ENCODE measurements around the gene SNUPN. TPM values are rescaled to one million over a fixed set of nuclear protein-coding genes. Genes with fewer than 3 reads are reported as not detected.

SNUPN gene
- total and polyA plus RNA-seq, 10 donors, result 16.8 to 26.3 (median 22.1) TPM

GRCh38 chr15:75598361-75598760 is 27.2 kb downstream of the SNUPN start:
- Histone ChIP-seq H3K27me3 (replicated peaks in 1 of 7) (no peaks in the 10 kb centered on the region), H3K4me1 (peaks cover 0 to 15% (median 2%) of the 10 kb centered on the region in 6 donors), H3K36me3 (peaks cover 5 to 100% (median 57%) of the 10 kb centered on the region in 6 donors), H3K4me3 (no peak overlapping the region), H3K27ac (no peak overlapping the region), H3K9me3 (no peaks in the 10 kb centered on the region)
- TF ChIP-seq CTCF (IDR thresholded peaks at IDR 0.05 in 8 of 11, conservative IDR thresholded peaks at IDR 0.05 in 3 of 11), result no peak
- intact Hi-C loops (cut with DNase I; ENCODE audit: low total_unique reads), result no loop called here
- peak; percentile 42 for DNase-seq
- 88 to 98% (median 97%) methylated on average over 4 of the region's 4 CpGs for WGBS, 5 donors

- no peaks in the 10 kb centered on the region for H3K9me3 ChIP-seq
- intact Hi-C loops (cut with DNase I; ENCODE audit: low total_unique reads), result no loop called here
- no peaks in the 10 kb centered on the region for H3K27me3 ChIP-seq (replicated peaks in 1 of 7)
- no peak overlapping the region for H3K4me3 ChIP-seq
- no peak overlapping the region for H3K27ac ChIP-seq
- 61 to 74% (median 74%) methylated on average over 3 of the region's 3 CpGs for WGBS, 5 donors
- peaks cover 5 to 100% (median 57%) of the 10 kb centered on the region in 6 donors for H3K36me3 ChIP-seq
- no peak for TF ChIP-seq POLR2A (IDR thresholded peaks at IDR 0.05)
- peak in 6 of 11 experiments; percentile 17 to 48 (median 34) for TF ChIP-seq CTCF (IDR thresholded peaks at IDR 0.05 in 8 of 11, conservative IDR thresholded peaks at IDR 0.05 in 3 of 11)
- no peak for TF ChIP-seq POLR2AphosphoS5 (IDR thresholded peaks at IDR 0.05)
- H3K4me1 ChIP-seq, result peaks cover 0 to 15% (median 2%) of the 10 kb centered on the region in 6 donors
- DNase-seq, result no peak
Measured at GRCh38 chr15:75597667-75598341, 27.7 kb downstream of the SNUPN start.

- Histone ChIP-seq H3K4me1 (peaks cover 0 to 15% (median 2%) of the 10 kb centered on the region in 6 donors), H3K27ac (no peak overlapping the region), H3K4me3 (no peak overlapping the region), H3K27me3 (replicated peaks in 1 of 7) (no peaks in the 10 kb centered on the region), H3K36me3 (peaks cover 5 to 100% (median 55%) of the 10 kb centered on the region in 6 donors), H3K9me3 (no peaks in the 10 kb centered on the region)
- intact Hi-C loops (cut with DNase I; ENCODE audit: low total_unique reads), result no loop called here
- WGBS, 5 donors, result 90 to 100% (median 96%) methylated on average over 3 of the region's 3 CpGs
- DNase-seq, result no peak
- no peak for TF ChIP-seq POLR2AphosphoS5 (IDR thresholded peaks at IDR 0.05)
- TF ChIP-seq CTCF (IDR thresholded peaks at IDR 0.05 in 8 of 11, conservative IDR thresholded peaks at IDR 0.05 in 3 of 11), result no peak
- TF ChIP-seq POLR2A (IDR thresholded peaks at IDR 0.05), result no peak
Measured at GRCh38 chr15:75596703-75597345, 28.7 kb downstream of the SNUPN start.

GRCh38 chr15:75594276-75594675 is 31.2 kb downstream of the SNUPN start:
- peaks cover 0 to 15% (median 2%) of the 10 kb centered on the region in 6 donors for H3K4me1 ChIP-seq
- H3K27ac ChIP-seq, result no peak overlapping the region
- intact Hi-C loops (cut with DNase I; ENCODE audit: low total_unique reads), result no loop called here
- DNase-seq, result no peak
- no peak overlapping the region for H3K4me3 ChIP-seq
- no peaks in the 10 kb centered on the region for H3K9me3 ChIP-seq
- H3K27me3 ChIP-seq (replicated peaks in 1 of 7), result no peaks in the 10 kb centered on the region
- peaks cover 0 to 92% (median 36%) of the 10 kb centered on the region in 6 donors for H3K36me3 ChIP-seq
- no peak for TF ChIP-seq CTCF (IDR thresholded peaks at IDR 0.05 in 8 of 11, conservative IDR thresholded peaks at IDR 0.05 in 3 of 11)
- 92 to 99% (median 94%) methylated on average over 9 of the region's 9 CpGs for WGBS, 5 donors
